ENCODE results near the gene TM9SF1.
"Not testable (repeated sequence)": the region's sequence is repeated elsewhere in the genome, so short reads cannot be mapped to it uniquely, and the experiment has no call there.

TM9SF1 gene

GRCh38 chr14:24204163-24205146, 9.2 kb upstream of the TM9SF1 start:
- DNase-seq (ENCODE audit: extremely low spot score), result no peak
- CTCF ChIA-PET, result no interaction called here
- POLR2A ChIA-PET, result interaction anchor here (1.4 to 2.1 kb wide), 2 partner anchors 9 kb away, joined by 3 to 11 read pairs; partner anchors contain the start of genes CHMP4A and TM9SF1
- TF ChIP-seq ZNF384 (IDR thresholded peaks at IDR 0.05) (no peak), TARDBP (IDR thresholded peaks at IDR 0.05) (no peak), FOXM1 (IDR thresholded peaks at IDR 0.05; ENCODE audit: borderline replicate concordance) (no peak), L3MBTL2 (conservative IDR thresholded peaks at IDR 0.05) (no peak), LEF1 (IDR thresholded peaks at IDR 0.05; ENCODE audit: borderline replicate concordance) (no peak), SUZ12 (IDR thresholded peaks at IDR 0.05) (no peak), ARNT (IDR thresholded peaks at IDR 0.05) (no peak), NFRKB (IDR thresholded peaks at IDR 0.05) (no peak), FOXK2 (IDR thresholded peaks at IDR 0.05) (no peak), HDGF (IDR thresholded peaks at IDR 0.05; ENCODE audit: borderline replicate concordance) (no peak), SP1 (IDR thresholded peaks at IDR 0.05) (no peak), CTBP1 (IDR thresholded peaks at IDR 0.05; ENCODE audit: borderline replicate concordance) (no peak), BHLHE40 (IDR thresholded peaks at IDR 0.05; ENCODE audit: borderline replicate concordance) (no peak), FOXA1 (IDR thresholded peaks at IDR 0.05) (no peak)
- TF ChIP-seq, protein P1, sequence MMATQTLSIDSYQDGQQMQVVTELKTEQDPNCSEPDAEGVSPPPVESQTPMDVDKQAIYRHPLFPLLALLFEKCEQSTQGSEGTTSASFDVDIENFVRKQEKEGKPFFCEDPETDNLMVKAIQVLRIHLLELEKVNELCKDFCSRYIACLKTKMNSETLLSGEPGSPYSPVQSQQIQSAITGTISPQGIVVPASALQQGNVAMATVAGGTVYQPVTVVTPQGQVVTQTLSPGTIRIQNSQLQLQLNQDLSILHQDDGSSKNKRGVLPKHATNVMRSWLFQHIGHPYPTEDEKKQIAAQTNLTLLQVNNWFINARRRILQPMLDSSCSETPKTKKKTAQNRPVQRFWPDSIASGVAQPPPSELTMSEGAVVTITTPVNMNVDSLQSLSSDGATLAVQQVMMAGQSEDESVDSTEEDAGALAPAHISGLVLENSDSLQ (IDR thresholded peaks at IDR 0.05), result no peak

GRCh38 chr14:24203249-24203886, 8.1 kb upstream of the TM9SF1 start:
- POLR2A ChIA-PET, result interaction anchor here (1.4 to 2.1 kb wide), 2 partner anchors 8 to 10 kb away, joined by 3 to 11 read pairs; partner anchors contain the start of genes CHMP4A and TM9SF1
- DNase-seq (ENCODE audit: extremely low spot score); CTCF ChIA-PET: not testable (repeated sequence)

- POLR2A ChIA-PET, result interaction anchor here (2.1 kb wide), 1 partner anchor 11 kb away, joined by 11 read pairs; the partner anchor contains the start of gene CHMP4A
- DNase-seq (ENCODE audit: extremely low spot score); CTCF ChIA-PET: not testable (repeated sequence)
Observed at GRCh38 chr14:24202538-24202937, 7.3 kb upstream of the TM9SF1 start.

GRCh38 chr14:24198814-24199524, 3.7 kb upstream of the TM9SF1 start:
- 0 out of 2 replicates have a peak, but pooled peaks have one; percentile 46 for TF ChIP-seq ZNF384 (IDR thresholded peaks at IDR 0.05)
- TF ChIP-seq TARDBP (IDR thresholded peaks at IDR 0.05), result no peak
- no peak for DNase-seq (ENCODE audit: extremely low spot score)
- POLR2A ChIA-PET, result interaction anchor here (1.0 kb wide), 1 partner anchor 14 kb away, joined by 4 read pairs; the partner anchor contains the start of gene CHMP4A
- CTCF ChIA-PET, result no interaction called here

DNA sequence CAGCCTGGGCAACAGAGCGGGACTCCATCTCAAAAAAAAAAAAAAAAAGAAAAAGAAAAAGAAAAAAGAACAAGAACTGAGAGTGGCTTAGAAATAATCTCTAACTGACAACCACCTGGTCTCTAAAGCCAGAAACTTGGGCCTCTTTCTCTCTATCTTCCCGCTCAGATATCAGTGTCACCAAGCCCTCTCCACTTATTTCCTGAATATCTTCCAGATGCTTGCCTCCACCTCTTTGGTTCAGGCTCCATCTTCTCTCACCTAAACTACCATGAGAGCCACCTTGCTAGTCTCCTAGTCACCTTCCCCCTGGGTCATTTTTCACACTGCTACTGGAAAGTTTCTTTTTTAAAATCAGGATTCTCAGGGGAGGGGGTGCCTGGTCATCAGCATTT, 1.8 kb upstream of the TM9SF1 start:
- TF ChIP-seq SUZ12 (IDR thresholded peaks at IDR 0.05) (no peak), ZNF384 (IDR thresholded peaks at IDR 0.05) (no peak), HDGF (IDR thresholded peaks at IDR 0.05; ENCODE audit: borderline replicate concordance) (no peak), CTBP1 (IDR thresholded peaks at IDR 0.05; ENCODE audit: borderline replicate concordance) (no peak), FOXA1 (IDR thresholded peaks at IDR 0.05) (no peak), FOXK2 (IDR thresholded peaks at IDR 0.05) (no peak), ARNT (IDR thresholded peaks at IDR 0.05) (no peak), L3MBTL2 (conservative IDR thresholded peaks at IDR 0.05) (no peak), TARDBP (IDR thresholded peaks at IDR 0.05) (no peak)
- TF ChIP-seq, protein P1 (IDR thresholded peaks at IDR 0.05), result no peak
- no peak for DNase-seq (ENCODE audit: extremely low spot score)
- ChIA-PET CTCF (no interaction called here), POLR2A (interaction anchor here (1.6 to 2.6 kb wide), 3 partner anchors 17 to 74 kb away, joined by 5 to 33 read pairs (median 16); partner anchors contain the start of genes CHMP4A, PSME2, RABGGTA and RNF31)

DNA sequence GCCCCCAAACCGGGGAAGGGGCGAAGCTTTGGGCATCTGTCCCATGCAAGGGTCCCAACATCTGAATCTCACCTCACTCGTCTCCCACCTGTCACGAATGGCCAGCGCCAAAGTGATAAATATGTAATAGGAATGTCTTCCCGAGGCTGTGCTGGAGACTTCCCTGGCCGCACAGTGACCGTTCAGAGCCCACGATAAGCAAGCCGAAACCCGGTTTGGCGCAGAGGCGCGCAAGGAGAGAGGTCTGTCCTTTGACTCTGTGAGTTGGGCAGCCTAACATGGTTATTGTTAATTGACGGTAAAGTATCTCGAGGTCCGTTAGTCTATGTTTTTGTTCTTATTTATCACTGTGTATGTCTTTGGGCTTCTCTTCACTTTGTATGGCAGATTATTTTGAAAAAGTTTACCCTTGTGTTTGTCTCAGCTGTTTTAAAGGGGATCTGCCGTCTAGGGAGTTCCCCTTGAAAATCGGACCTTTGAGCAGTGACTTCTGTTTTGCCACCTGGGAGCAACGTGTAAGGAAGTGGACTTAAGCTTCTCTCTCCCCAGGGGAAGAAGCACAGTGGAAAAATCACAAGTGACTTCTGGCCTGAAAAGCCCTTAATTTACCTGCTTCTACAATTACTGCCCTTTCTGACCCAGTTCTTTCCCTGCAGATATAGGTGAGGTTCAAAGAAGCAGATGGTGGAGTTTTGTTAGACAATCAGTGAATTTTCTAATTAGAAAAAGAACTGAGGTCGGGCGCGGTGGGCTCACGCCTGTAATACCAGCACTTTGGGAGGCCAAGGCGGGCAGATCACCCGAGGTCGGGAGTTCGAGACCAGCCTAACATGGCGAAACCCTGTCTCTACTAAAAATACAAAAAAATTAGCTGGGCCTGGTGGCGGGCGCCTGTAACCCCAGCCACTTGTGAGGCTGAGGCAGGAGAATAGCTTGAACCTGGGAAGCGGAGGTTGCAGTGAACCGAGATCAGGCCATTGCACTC, 1.1 kb upstream of the TM9SF1 start:
- ChIA-PET CTCF (interaction anchor here (0.9 to 1.0 kb wide), 2 partner anchors 36 to 100 kb away, joined by 3 to 4 read pairs; partner anchors contain the start of gene IRF9), POLR2A (interaction anchor here (0.7 to 2.6 kb wide), 25 partner anchors 8 to 245 kb away, joined by 3 to 33 read pairs (median 6); partner anchors contain the start of genes CARMIL3, CHMP4A, DCAF11 and EMC9)
- DNase-seq (ENCODE audit: extremely low spot score), result peak; percentile 30

More for the DNA sequence above, 1.1 kb upstream of the TM9SF1 start:
- TF ChIP-seq FOXK2 (IDR thresholded peaks at IDR 0.05), result no peak
- no peak for TF ChIP-seq BHLHE40 (IDR thresholded peaks at IDR 0.05; ENCODE audit: borderline replicate concordance)
- no peak for TF ChIP-seq FOXA1 (IDR thresholded peaks at IDR 0.05)
- TF ChIP-seq TARDBP (IDR thresholded peaks at IDR 0.05), result no peak
